HG03060 (cell line): Measurements from ENCODE around the gene LRTM2.

ENCODE experiments used
- ATAC-seq: cut with Tn5 transposase; IDR thresholded peaks from one replicate; pipeline ENCODE4 v1.9.1; 2021; ENCODE audit warnings: low read depth, moderate number of reproducible peaks; ENCODE audit not compliant: unreplicated experiment

LRTM2 gene

DNA sequence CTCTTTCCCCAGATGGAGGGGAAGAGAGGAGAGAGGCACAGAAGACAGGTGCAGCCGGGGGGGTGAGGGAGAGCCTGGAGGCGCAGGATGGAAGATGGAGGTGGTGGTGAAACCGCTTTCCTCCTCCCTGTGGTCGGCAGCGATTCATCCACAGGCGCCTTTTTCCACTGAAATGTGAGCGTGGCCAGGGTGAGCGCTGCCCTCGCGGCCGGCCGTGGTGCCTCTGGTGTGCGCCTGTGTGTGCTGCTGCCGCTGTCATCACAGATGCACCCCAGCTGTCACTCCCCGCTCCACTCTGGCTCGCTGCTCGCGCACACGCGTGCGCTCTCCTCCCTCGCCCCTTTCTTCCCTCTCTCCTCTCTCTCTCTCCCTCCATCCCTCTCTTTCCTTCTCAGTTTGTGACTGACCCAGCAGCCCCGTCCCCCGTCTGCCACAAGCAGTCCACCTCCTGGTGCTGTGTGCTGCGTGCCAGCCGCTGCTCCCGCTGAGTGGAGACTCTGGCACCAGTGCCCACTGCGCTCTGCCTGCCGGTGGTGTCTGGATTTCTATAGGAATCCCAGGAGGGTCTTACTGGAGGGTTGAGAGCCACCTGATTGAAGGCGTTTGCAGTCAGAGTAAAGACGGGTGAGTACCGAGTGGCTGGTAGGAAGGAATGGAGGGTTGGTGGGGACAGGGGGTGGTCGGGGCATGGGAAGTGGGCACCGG, at the start of gene LRTM2:
LRTM2 (plus strand) TSS at position 375 of the 705 bp plus-strand sequence. CDS start 7,584 bp downstream, outside the sequence.
- ATAC-seq: no peak

DNA sequence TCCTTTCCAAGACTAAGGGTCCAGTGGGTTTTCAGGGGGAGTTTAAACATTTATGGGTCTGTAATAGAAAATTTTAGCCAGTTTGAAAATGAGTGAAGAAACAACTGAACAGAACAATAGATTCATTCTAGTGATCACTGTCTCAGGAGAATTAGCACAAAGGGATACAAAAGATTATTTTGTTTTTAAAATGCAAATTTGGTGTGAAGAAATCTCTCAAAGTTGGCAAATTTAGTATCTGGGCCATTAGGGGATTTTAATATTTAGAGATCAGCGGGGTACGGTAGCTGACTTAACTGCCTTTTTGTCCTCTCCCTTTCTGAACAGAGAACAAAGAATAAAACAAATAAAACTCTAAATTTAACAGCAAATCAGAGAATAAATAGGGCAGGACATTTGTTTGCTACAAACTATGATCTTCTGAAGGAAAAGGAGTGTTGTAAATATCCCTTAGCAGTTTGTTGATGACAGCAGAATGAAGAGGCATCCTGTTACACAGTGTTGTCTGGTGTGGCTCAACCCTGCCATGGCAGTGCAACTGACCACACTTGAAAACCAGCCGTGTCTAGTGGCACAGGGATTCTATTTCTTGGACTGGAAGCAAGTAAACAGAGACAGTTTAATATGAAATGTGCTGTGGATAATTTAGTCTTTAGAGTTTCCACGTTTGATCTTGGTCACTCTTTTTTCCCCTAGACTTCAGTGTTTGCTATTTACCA, 46.3 kb upstream of the LRTM2 start:
- no peak for ATAC-seq

DNA sequence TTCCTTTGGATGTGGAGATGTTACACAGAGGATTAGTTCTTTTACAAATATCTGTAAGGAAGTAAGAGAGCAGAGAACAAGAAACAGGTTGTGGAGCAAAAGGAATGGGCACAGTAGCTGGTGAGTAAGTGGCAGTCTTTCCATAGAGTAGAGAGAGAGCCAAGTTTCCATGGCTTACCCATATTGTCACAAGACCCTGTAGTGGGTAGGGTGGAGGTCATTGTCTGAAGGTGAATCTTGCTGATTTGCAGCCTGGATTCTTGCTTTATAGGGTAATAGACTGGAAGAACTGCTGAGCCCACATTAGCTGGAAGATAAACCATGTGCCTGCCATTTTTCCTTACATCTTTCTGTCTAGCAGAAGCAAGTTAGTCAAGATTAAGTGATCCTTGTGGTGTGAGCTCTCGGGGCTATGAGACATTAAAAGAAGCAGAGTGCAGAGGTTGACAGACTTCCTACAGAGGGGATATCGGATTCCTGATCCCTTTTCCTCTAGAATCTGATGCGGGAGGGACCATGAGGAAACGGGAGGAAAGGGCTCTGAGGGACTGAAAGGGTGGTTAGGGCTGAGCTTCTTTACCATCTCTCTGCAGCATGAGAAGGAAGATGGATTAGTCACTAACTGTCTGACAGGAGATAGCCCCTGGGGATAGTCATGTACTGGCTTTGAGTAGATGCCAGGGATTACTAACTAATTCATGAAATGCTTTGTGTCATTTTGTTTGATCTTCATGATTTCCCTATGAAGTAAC, 44.0 kb upstream of the LRTM2 start:
- no peak for ATAC-seq

DNA sequence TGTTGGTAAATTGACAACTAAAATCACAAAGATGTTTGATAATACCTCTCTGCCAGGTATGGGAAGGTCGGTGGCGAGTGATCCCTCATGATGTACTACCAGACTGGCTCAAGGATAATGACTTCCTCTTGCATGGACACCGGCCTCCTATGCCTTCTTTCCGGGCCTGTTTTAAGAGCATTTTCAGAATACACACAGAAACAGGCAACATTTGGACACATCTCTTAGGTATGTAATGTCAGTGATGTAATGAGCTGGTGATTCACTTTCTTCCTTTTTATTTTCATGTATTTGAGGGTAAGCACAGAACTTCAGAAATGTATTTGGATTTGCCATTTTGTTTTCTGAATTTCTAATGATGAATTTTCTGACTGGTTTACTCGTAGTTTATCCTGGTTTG, 42.6 kb upstream of the LRTM2 start:
- no peak for ATAC-seq

DNA sequence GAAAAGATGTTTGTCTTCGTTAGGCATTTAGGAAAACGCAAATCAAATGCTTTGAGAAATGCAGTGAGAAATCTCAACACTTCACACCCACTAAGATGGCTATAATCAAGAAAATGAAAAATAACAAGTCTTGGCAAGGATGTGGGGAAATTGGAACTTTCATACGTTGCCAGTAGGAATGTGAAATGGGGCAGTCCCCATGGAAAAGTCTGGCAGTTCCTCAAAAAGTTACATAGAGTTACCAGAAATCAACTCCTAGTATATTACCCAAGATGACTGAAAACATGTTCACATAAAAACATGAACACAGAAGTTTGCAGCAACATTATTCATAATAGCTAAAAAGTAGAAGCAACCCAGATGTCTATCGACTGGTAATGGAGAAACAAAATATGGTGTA, 41.5 kb upstream of the LRTM2 start:
- no peak for ATAC-seq

DNA sequence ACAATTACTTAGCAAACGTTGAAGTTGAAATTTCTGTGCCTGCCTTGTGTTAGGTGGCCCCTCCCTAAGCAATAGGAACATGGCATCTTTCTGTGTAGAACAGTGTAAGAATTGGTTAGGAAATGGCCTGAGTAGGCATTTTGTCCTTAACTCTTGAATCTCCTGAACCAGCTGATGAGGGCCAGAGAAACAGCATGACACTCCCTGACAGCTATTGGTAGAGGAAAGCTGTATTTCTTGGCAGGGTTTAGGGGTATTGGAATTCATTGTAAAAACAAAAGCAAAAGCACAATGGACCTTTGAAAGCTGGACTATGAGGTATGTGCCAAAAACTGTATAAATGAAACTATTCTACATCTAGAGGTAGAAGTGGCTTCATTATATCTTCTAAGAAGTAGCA, 40.6 kb upstream of the LRTM2 start:
- no peak for ATAC-seq

DNA sequence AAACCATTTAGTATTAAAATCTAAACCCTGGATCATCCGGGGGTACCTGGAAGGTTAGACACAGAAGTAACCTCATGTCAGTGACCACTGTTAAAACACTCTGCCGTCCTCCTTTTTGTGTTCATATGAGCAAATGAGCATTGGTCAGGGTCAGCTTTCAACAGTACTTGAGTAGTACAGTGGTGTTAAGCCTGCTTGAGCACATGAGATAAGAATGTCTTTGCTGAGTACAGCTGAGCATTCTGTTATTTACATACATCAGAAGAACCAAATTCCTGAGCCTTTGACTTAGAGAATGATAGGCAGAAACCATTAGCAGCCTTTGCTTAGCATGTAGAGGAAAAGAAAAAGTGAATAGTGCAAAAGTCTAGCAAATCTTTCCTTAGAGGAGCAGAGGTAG, 38.6 kb upstream of the LRTM2 start:
- ATAC-seq: no peak

DNA sequence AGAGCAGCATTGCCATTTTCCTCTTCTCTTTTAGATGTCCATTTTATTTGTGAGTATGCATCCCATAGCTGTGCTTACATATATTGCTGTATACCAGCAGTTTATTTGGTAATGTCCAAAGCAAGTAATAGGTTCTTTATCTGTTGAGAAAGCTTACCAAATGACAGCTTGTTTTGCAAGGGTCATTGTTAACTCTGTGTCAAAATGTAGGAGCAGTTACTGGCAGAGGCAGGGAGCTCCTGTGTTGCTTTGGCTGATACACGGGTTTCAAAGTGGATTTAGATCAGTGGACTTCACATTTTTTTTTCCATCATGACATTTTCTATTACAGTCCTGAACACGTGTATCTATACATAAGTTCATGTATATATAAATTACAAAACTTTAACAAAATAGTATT, 38.1 kb upstream of the LRTM2 start:
- no peak for ATAC-seq

DNA sequence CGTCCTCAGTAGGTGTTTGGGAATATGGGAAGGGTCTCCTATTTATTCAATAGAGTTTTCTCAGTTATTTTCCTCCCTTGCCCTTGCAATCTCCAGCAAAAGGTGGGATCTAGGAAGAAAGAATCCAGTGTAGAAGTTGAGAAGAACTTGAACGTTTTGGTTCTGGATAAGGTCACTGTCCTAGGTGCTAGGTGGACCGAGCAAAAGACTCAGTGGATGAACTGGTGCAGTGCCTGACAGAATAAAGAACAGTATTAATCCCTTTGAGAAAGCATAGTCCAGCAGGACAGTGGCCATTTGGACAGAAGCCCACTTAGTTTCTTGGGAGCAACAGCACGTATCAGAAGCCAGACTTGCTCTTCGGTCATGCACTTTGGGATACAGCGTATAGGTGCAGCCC, 32.7 kb upstream of the LRTM2 start:
- no peak for ATAC-seq

DNA sequence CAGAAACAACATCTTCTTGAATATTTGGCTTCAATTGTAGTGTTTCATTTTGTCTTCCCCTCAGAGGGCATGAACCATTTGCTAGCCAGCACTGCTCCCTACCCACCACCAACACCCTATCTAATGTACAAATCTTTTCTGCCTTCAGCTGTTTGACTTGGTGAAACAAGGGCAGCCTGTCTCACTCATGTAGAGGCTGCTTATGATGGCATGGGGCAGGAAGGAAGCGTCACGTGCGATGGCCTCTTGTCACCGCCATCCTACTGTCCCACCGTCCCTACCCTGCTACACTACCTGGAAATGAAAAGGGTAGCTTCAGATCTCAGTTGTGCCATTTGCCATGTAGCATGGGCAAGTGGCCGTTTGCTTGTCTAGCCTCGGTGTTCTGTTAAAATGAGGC, 29.9 kb upstream of the LRTM2 start:
- no peak for ATAC-seq

DNA sequence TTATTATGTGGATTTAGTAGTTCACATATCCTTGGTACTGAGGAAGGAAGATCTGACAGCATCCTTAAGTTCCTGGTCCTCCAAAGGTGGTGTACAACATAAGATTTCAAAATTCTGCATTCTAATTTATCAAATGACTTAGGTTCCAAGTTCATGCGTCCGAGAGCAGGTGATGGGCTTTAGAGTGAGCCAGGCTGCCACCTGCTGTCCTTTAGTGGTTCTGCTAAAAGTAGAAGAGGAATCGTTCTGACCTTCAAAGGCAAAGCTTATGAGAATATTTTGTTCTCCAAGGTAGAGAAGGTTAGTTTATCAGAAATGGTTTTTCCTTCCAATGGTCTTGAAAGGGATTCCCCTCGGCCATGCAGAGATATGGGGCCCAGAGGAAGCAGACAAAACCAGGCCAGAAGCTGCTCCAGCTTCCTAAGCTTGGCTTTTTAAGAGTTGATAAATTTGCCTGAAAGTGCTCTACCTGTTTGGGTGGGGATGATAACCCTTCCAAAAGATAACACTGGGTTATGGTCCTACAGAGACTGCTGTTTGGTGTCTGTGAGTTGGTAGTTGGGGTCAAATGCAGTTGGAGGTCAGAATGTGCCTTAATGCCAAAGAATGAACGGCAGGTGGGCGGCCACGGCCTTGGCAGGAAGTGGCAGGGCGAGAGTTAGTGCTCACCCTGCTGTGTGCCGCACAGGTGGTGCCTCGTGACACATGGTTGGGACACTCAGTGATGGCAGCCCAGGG, 29.1 kb upstream of the LRTM2 start:
- no peak for ATAC-seq

DNA sequence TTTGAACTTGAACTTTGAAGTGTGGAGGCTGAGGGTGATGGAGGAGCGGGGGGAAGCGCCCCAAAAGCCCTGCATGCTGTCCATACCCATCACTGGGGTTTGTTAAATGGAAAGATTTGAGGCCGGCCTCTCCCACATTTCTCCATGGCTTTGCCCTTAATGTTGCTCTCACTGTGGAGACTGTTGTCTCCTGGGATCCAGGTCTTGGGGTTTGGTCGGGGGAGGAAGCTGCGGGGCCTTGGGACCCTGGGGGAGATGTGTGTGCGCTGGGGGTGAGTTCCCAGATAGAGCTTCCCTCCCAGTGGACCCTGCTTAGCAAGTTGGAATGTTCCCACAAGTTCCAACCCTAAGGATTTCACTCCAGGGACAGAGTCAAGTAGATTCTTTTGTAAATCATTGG, 28.0 kb upstream of the LRTM2 start:
- no peak for ATAC-seq

DNA sequence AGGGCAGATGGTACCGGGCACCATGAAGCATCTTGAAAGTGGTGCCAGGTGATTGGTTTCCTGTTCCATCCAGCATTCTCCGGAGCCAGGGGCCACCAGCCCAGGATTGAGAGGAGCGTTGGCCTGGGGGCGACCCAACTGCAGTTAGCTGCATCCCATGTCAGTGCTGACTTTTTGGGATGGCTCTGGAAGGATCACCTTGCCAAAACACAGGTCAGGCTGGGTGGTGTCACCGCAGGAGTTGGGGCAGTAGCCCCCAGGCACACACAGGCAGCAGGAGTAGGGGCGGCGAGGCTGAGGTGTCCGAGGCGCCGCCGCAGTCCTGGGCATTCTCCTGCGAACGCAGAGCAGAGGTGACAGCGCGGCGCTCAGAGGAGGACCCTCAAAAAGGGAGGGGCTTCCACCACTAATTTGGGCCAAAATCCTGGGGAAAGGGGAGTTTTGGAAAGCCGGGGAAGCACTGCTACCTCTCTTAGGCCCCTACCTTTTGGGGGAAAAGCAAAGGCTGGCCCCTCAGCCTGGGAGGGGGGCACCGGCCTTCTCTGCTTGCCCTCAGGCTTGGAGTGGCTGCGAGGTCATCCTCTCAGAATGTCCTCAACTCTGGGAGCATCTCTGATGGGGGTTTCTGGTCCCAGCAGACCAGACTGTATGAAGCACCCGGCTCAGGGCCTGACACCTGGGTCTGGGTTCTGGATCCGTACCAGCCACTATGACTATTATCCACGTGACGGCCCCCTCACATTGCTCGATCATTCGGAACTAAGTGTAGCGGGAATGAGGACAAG, 26.7 kb upstream of the LRTM2 start:
- ATAC-seq: no peak

DNA sequence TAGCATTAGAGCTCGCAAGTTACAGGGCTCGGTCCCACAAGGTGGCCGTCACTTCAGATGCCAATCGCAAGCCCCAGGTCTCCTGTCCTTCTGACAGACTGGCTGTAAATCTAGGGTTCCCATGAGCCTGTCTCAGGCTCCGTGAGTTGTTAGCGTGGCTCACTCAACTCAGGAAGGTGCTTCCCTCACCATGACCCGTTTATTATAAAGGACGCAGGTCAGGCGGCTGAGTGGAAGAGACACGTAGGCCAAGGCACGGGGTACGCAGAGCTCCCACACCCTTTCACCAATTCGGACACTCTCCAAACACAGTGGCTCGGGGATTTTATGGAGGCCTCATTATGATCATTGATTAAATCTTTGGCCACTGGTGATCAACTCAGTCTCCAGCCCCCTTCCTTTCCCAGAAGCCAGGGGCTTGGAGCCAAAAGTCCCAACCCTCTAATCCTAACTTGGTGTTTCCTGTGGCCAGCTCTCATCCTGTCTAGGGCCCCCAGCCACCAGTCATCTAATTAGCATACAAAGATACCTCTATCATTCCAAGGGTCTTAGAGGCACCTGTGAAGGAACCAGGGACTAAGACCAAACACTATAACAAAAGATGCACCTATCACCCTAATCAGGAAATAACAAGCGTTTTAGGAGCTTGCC, 25.8 kb upstream of the LRTM2 start:
- no peak for ATAC-seq

DNA sequence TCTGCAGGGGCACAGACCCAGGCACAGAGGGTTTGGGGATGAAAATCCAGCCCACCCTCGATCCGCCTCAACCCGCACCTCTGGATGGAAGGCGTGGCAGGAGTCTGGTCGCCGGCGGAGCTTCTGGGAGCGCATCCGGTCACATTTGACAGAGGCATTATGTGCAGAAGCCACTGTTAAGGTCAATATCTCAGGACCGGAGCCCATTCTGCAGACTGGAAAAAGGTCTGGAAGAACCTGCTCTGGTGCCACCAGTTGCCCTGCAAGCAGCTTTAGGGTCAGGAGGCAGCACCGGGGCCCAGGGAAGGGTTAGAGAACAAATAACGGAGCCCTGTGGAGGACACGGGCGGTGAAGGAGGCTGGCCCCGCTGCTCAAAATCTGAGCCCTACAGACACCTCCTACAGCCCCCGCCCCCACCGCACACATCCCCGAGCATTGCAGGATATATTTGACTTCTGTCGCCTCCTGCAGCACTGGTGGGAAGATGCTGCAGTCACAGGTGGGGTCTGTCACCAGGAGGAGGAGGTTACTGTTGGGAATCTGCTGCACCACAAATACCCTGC, 25.1 kb upstream of the LRTM2 start:
- no peak for ATAC-seq

DNA sequence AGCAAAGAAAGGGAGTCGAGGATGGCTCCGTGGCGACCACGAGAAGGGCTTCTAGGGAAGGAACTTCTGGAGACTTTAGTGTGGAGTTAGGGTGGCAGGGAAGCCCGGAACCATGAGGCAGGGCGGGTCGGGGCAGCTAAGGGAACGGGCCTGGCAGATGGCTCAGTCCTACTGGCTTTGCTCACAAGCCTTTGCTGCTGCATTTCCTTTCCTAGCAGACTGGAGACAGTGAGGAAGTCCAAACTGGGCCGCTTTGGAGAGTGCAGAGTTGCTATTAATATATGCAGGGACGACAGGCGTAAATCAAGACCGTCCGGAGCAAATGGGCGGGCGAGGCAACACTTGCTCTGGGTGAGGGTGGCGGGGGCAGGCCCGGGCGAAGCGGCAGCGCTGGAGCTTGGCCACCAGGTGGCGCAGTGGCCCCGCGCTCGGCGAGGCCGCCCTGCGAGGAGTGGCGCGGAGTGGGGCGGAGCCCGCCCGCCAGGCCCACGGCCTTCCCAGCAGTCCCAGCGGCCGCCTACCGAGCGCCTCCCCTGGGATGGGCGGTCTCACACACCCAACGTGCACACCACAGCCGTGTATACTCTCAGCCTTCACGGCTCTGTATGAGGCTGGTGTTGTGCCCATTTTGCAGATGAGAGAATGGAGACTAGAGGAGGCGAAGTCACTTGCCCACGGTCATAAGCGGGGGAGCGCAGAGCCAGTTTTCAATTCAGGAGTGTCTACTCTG, 24.4 kb upstream of the LRTM2 start:
- no peak for ATAC-seq

DNA sequence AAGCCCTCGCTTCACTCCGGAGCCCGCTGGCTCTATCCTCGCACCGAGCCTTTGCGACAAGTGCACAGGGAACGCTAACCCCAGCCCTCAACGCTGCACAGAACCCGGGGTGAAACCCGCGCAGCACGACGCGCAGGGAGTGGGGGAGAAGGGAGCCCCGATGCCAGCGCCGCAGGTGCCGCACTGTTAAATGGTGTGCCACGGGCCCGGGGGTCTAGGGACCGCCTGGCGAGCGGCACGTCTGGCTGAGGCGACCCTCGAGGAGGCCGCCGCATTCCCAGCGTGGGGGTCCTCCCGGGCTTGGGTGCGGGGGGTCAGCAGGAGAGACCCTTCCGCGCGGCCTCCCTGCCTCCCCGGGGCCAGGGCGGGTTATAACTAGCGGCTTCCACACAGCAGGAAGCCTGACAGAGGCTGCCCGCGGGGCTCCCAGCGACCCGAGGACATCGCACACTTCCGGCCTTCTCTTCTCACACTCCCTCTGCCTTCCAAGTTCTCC, 23.8 kb upstream of the LRTM2 start:
- no peak for ATAC-seq
